Transverse colon (tissue), 4 donors: ENCODE results near the gene CDK7. TPM values are rescaled to one million over a fixed set of nuclear protein-coding genes. Genes with fewer than 3 reads are reported as not detected.
A peak's percentile ranks its signal among the peaks of the same experiment; 100 is the strongest.

ENCODE experiments used
- DNase-seq: peaks from one replicate; pipeline ENCODE4 v3.0.0-alpha.2; 2019
- H3K27ac ChIP-seq, 4 donors: fragments of 200-600 bp; sonication (generic); 2 replicates each; pipeline ENCODE4 v1.5.1; 2016 to 2018; ENCODE audit warnings: inconsistent platforms in 4 of 4
- H3K27me3 ChIP-seq: fragments of 200-600 bp; sonication (generic); 2 replicates; pipeline ENCODE4 v1.5.1; 2017; ENCODE audit warnings: inconsistent platforms
- H3K36me3 ChIP-seq, 4 donors: fragments of 200-600 bp; sonication (generic); 2 replicates each; pipeline ENCODE4 v1.5.1; 2017 to 2019; ENCODE audit warnings: inconsistent platforms in 4 of 4
- H3K4me1 ChIP-seq, 4 donors: fragments of 200-600 bp; sonication (generic); 2 replicates each; pipeline ENCODE4 v1.5.1; 2017 to 2020; ENCODE audit warnings: inconsistent platforms in 4 of 4
- H3K4me3 ChIP-seq, 4 donors: fragments of 200-600 bp; sonication (generic); 1 replicate in 1 of 4; 2 replicates in 3 of 4; pipeline versions ENCODE4 v1.5.1 to v1.6.1; 2017 to 2019; ENCODE audit warnings: inconsistent platforms in 4 of 4
- H3K9me3 ChIP-seq, 2 donors: fragments of 200-600 bp; sonication (generic); 2 replicates each; pipeline ENCODE4 v1.5.1; 2017 to 2019; ENCODE audit warnings: inconsistent platforms in 2 of 2
- CTCF ChIP-seq, 5 experiments: fragments of 200-600 bp in 3 of 5; fragments of 450-650 bp in 2 of 5; sonication (generic) in 3 of 5; IDR thresholded peaks; 1 replicate in 2 of 5; 2 replicates in 3 of 5; pipeline ENCODE4 v1.5.1; 2016 to 2017; ENCODE audit warnings: antibody characterized with exemption in 5 of 5, inconsistent platforms in 3 of 5, mild to moderate bottlenecking in 2 of 5, moderate library complexity in 1 of 5
- EP300 ChIP-seq: sonication (generic); formaldehyde crosslinking; IDR thresholded peaks from one replicate; pipeline ENCODE4 v1.6.1; 2017; ENCODE audit warnings: antibody characterized with exemption, low read depth
- POLR2A ChIP-seq: fragments of 450-650 bp; IDR thresholded peaks from one replicate; pipeline ENCODE4 v1.6.1; 2016; ENCODE audit warnings: antibody characterized with exemption, mild to moderate bottlenecking, moderate library complexity
- POLR2AphosphoS5 ChIP-seq, 3 donors: sonication (generic); formaldehyde crosslinking; IDR thresholded peaks; one replicate each; pipeline ENCODE4 v1.6.1; 2016; ENCODE audit warnings: antibody characterized with exemption in 3 of 3
- WGBS, 2 donors: methylation state at CpG; one replicate each; pipeline ENCODE4 v1.1.5; 2018; ENCODE audit warnings: low coverage in 1 of 2; 5-methylcytosine and 5-hydroxymethylcytosine counted together
- in situ Hi-C, 4 donors: fragments of 200-750 bp; cut with MboI; loops; one replicate each; pipeline versions ENCODE4 v1.15.0 to v1.15.1; 2017; ENCODE audit warnings: low sequenced_read_pairs in 3 of 4, low pct_ligation_motif_present in 1 of 4, low pct_unique_long_range_greater_than_20kb in 1 of 4
- intact Hi-C: fragments of 100-400 bp; cut with DNase I; formaldehyde crosslinking; loops from one replicate; pipeline ENCODE4 v1.15.1; 2023; ENCODE audit warnings: low total_unique reads
- total RNA-seq, 4 donors: library from RNA; depleted of rRNA; stranded (reverse); fragments of >200 nt; gene quantifications; one replicate each; pipeline ENCODE4 v1.1.0, GENCODE V29; 2016

The CDK7 gene
- 10 to 100 TPM; 10.8 to 61.7 (median 21.4) TPM for total RNA-seq

GRCh38 chr5:69234457-69235268 is at the start of gene CDK7:
CDK7 (plus strand) TSS chr5:69234886; CDS start chr5:69234976, 90 bp downstream.
- H3K36me3 ChIP-seq = peaks cover 0 to 13% (median 3%) of the 10 kb centered on the region in 4 donors
- WGBS, 2 donors = 0% methylated on average over 3 to 41 of the region's 49 CpGs
- H3K27ac ChIP-seq = peak within 1 kb of the TSS; percentile 86 to 91 (median 90)
- peak within 1 kb of the TSS; percentile 82 to 86 (median 83) for H3K4me3 ChIP-seq
- TF ChIP-seq POLR2AphosphoS5 (IDR thresholded peaks at IDR 0.05) (peak; percentile 78 to 88 (median 88)), EP300 (no peak), CTCF (IDR thresholded peaks at IDR 0.05) (no peak), POLR2A (peak; percentile 79)
- H3K4me1 ChIP-seq = peaks cover 3 to 35% (median 15%) of the 10 kb centered on the region in 4 donors
- H3K27me3 ChIP-seq = no peaks in the 10 kb centered on the region
- H3K9me3 ChIP-seq = no peaks in the 10 kb centered on the region
- intact Hi-C loops (loop anchor here (10.0 kb wide), 1 partner anchor 580 kb away; no protein-coding TSS in a partner anchor), in situ Hi-C loops (no loop called here)
- DNase-seq = peak; percentile 95

GRCh38 chr5:69187342-69187741 is 47.3 kb upstream of the CDK7 start:
- TF ChIP-seq POLR2AphosphoS5 (IDR thresholded peaks at IDR 0.05) (no peak), CTCF (IDR thresholded peaks at IDR 0.05) (no peak), EP300 (no peak), POLR2A (no peak)
- Histone ChIP-seq H3K27ac (no peak overlapping the region), H3K9me3 (no peaks in the 10 kb centered on the region), H3K27me3 (no peaks in the 10 kb centered on the region), H3K4me3 (no peak overlapping the region), H3K36me3 (no peaks in the 10 kb centered on the region), H3K4me1 (peaks cover 8 to 22% (median 14%) of the 10 kb centered on the region in 4 donors)
- intact Hi-C loops = no loop called here
- 83 to 89% methylated on average over 2 of the region's 2 CpGs for WGBS, 2 donors
- in situ Hi-C loops = no loop called here
- no peak for DNase-seq

- peaks cover 8 to 22% (median 14%) of the 10 kb centered on the region in 4 donors for H3K4me1 ChIP-seq
- no peaks in the 10 kb centered on the region for H3K27me3 ChIP-seq
- peak overlapping the region; percentile 64 to 94 (median 76) for H3K4me3 ChIP-seq
- intact Hi-C loops (no loop called here), in situ Hi-C loops (no loop called here)
- TF ChIP-seq CTCF (IDR thresholded peaks at IDR 0.05) (no peak), POLR2A (no peak), POLR2AphosphoS5 (IDR thresholded peaks at IDR 0.05) (no peak), EP300 (no peak)
- H3K36me3 ChIP-seq = no peaks in the 10 kb centered on the region
- H3K9me3 ChIP-seq = no peaks in the 10 kb centered on the region
- DNase-seq = no peak
- peak overlapping the region; percentile 83 to 89 (median 88) for H3K27ac ChIP-seq
- 19% methylated on average over 8 of the region's 8 CpGs; no CpG with 5 or more reads in 1 of the 2 donors for WGBS, 2 donors
These were observed 45.9 kb upstream of the CDK7 start for GRCh38 chr5:69188811-69189161.

- in situ Hi-C loops (no loop called here), intact Hi-C loops (no loop called here)
- TF ChIP-seq CTCF (IDR thresholded peaks at IDR 0.05) = no peak
- no peak for TF ChIP-seq EP300
- peak in 2 of 3 donors; percentile 3 to 10 for TF ChIP-seq POLR2AphosphoS5 (IDR thresholded peaks at IDR 0.05)
- TF ChIP-seq POLR2A = no peak
- Histone ChIP-seq H3K36me3 (no peaks in the 10 kb centered on the region), H3K9me3 (no peaks in the 10 kb centered on the region), H3K27ac (peak within 1 kb of the TSS; percentile 83 to 89 (median 88)), H3K4me1 (peaks cover 8 to 22% (median 14%) of the 10 kb centered on the region in 4 donors), H3K27me3 (no peaks in the 10 kb centered on the region), H3K4me3 (peak within 1 kb of the TSS; percentile 64 to 94 (median 76))
- DNase-seq = peak; percentile 93
- 0% methylated on average over 7 to 48 of the region's 55 CpGs for WGBS, 2 donors
These were observed 45.3 kb upstream of the CDK7 start, which contains the start of gene CENPH for GRCh38 chr5:69189162-69190086. CENPH (plus strand) TSS chr5:69189583; CDS start chr5:69189635, 52 bp downstream.
